ENCODE measurements around the gene PPP4R4.

PPP4R4 gene

DNA sequence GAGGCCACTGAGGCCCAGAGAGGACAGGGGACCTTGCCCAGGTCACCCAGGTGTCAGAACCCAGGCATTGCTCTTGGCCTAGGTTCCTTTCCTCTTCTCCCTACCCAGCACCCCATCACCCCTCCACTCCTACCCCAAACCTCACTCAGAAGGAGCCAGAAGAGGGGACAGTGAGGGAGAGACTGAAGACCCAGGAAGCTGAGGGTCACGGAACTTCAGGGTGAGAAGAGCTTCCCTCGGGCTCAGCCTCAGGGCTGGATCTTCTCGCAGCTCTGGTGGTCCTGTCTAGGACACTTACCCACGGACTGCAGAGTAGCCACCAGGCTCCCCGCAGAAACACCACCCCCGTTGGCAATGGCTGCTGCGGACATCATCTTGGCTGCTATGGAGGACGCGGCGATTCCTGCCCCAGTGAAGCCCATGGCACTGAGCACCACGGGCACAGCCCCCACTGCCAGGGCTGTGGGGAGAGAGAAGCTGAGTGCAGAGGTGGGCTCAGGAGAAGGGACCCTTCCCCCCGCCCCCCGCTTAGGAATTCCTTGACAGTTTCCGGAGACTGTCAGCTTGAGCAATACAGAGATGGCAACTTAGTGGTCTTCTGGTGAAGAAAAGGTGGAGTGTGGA, 45.8 kb upstream of the PPP4R4 start:
- Histone ChIP-seq H3K4me2 (ENCODE audit: low read length) (no peak overlapping the region), H3K79me2 (ENCODE audit: insufficient read depth, low read length) (no peaks in the 10 kb centered on the region), H3K36me3 (ENCODE audit: insufficient read depth, low read length) (no peaks in the 10 kb centered on the region), H4K20me1 (ENCODE audit: insufficient read depth, low read length) (no peaks in the 10 kb centered on the region), H3K4me3 (ENCODE audit: low read depth, low read length, poor library complexity, severe bottlenecking) (no peak overlapping the region), H3K9me3 (ENCODE audit: low read length) (no peaks in the 10 kb centered on the region), H3K27ac (ENCODE audit: low read depth, low read length, poor library complexity, severe bottlenecking) (no peak overlapping the region), H3K27me3 (ENCODE audit: insufficient read depth, low read length) (no peaks in the 10 kb centered on the region), H3K9me2 (ENCODE audit: low read depth, low read length) (no peaks in the 10 kb centered on the region), H3F3A (ENCODE audit: insufficient read depth, low read length) (no peaks in the 10 kb centered on the region), H3K9ac (ENCODE audit: low read length) (no peak overlapping the region), H3K4me1 (ENCODE audit: insufficient read depth, low read length, severe bottlenecking) (peaks cover 13% of the 10 kb centered on the region), H2AFZ (ENCODE audit: low read length) (no peak overlapping the region)
- TF ChIP-seq EZH2 (IDR thresholded peaks at IDR 0.05; ENCODE audit: borderline replicate concordance, low read length) = no peak
- TF ChIP-seq, protein P1, sequence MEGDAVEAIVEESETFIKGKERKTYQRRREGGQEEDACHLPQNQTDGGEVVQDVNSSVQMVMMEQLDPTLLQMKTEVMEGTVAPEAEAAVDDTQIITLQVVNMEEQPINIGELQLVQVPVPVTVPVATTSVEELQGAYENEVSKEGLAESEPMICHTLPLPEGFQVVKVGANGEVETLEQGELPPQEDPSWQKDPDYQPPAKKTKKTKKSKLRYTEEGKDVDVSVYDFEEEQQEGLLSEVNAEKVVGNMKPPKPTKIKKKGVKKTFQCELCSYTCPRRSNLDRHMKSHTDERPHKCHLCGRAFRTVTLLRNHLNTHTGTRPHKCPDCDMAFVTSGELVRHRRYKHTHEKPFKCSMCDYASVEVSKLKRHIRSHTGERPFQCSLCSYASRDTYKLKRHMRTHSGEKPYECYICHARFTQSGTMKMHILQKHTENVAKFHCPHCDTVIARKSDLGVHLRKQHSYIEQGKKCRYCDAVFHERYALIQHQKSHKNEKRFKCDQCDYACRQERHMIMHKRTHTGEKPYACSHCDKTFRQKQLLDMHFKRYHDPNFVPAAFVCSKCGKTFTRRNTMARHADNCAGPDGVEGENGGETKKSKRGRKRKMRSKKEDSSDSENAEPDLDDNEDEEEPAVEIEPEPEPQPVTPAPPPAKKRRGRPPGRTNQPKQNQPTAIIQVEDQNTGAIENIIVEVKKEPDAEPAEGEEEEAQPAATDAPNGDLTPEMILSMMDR (IDR thresholded peaks at IDR 0.05; ENCODE audit: low read length) = no peak

GRCh38 chr14:94129111-94129757, 44.9 kb upstream of the PPP4R4 start, which contains the start of gene IFI27L2:
TSS of gene IFI27L2 (minus strand) at chr14:94129604. CDS start at chr14:94129564, 40 bp downstream.
- H3K9ac ChIP-seq (ENCODE audit: low read length) = peak within 1 kb of the TSS; percentile 28; the same call in 1 of the 2 replicates

GRCh38 chr14:94129758-94130414, 44.2 kb upstream of the PPP4R4 start:
- H3K4me3 ChIP-seq (ENCODE audit: low read depth, low read length, poor library complexity, severe bottlenecking) = peak overlapping the region; percentile 60
- peak overlapping the region; percentile 28; the same call in 1 of the 2 replicates for H3K9ac ChIP-seq (ENCODE audit: low read length)
- peak overlapping the region; percentile 65; the same call in 1 of the 2 replicates for H2AFZ ChIP-seq (ENCODE audit: low read length)
- no peak overlapping the region for H3K27ac ChIP-seq (ENCODE audit: low read depth, low read length, poor library complexity, severe bottlenecking)
- no peaks in the 10 kb centered on the region for H3K9me2 ChIP-seq (ENCODE audit: low read depth, low read length)
- peak overlapping the region; percentile 73 for H3K4me2 ChIP-seq (ENCODE audit: low read length)
- H4K20me1 ChIP-seq (ENCODE audit: insufficient read depth, low read length) = no peaks in the 10 kb centered on the region
- H3K4me1 ChIP-seq (ENCODE audit: insufficient read depth, low read length, severe bottlenecking) = peaks cover 13% of the 10 kb centered on the region
- H3F3A ChIP-seq (ENCODE audit: insufficient read depth, low read length) = no peaks in the 10 kb centered on the region
- no peaks in the 10 kb centered on the region; the same call in 1 of the 2 replicates for H3K27me3 ChIP-seq (ENCODE audit: insufficient read depth, low read length)
- no peaks in the 10 kb centered on the region for H3K36me3 ChIP-seq (ENCODE audit: insufficient read depth, low read length)
- no peaks in the 10 kb centered on the region for H3K79me2 ChIP-seq (ENCODE audit: insufficient read depth, low read length)
- no peaks in the 10 kb centered on the region for H3K9me3 ChIP-seq (ENCODE audit: low read length)
- TF ChIP-seq, protein P1 (IDR thresholded peaks at IDR 0.05; ENCODE audit: low read length) = no peak
- no peak for TF ChIP-seq EZH2 (IDR thresholded peaks at IDR 0.05; ENCODE audit: borderline replicate concordance, low read length)

More at GRCh38 chr14:94129111-94129757, 44.9 kb upstream of the PPP4R4 start, which contains the start of gene IFI27L2:
- Histone ChIP-seq H3K27me3 (ENCODE audit: insufficient read depth, low read length) (no peaks in the 10 kb centered on the region), H3K4me2 (ENCODE audit: low read length) (peak within 1 kb of the TSS; percentile 73), H3K36me3 (ENCODE audit: insufficient read depth, low read length) (no peaks in the 10 kb centered on the region), H3K27ac (ENCODE audit: low read depth, low read length, poor library complexity, severe bottlenecking) (no peak within 1 kb of the TSS), H3K79me2 (ENCODE audit: insufficient read depth, low read length) (no peaks in the 10 kb centered on the region), H4K20me1 (ENCODE audit: insufficient read depth, low read length) (no peaks in the 10 kb centered on the region), H3K9me3 (ENCODE audit: low read length) (no peaks in the 10 kb centered on the region), H3K9me2 (ENCODE audit: low read depth, low read length) (no peaks in the 10 kb centered on the region), H2AFZ (ENCODE audit: low read length) (peak within 1 kb of the TSS; percentile 65; the same call in 1 of the 2 replicates), H3F3A (ENCODE audit: insufficient read depth, low read length) (no peaks in the 10 kb centered on the region), H3K4me3 (ENCODE audit: low read depth, low read length, poor library complexity, severe bottlenecking) (peak within 1 kb of the TSS; percentile 60), H3K4me1 (ENCODE audit: insufficient read depth, low read length, severe bottlenecking) (peaks cover 13% of the 10 kb centered on the region)
- TF ChIP-seq, protein P1 (IDR thresholded peaks at IDR 0.05; ENCODE audit: low read length) = no peak
- no peak for TF ChIP-seq EZH2 (IDR thresholded peaks at IDR 0.05; ENCODE audit: borderline replicate concordance, low read length)

Data from OCI-LY1 (cell line).